GM12891 (cell line): ENCODE data around the gene PDE4DIP.
"Not testable (repeated sequence)": the region's sequence is repeated elsewhere in the genome, so short reads cannot be mapped to it uniquely, and the experiment has no call there.

ENCODE experiments used
- POLR2A ChIP-seq: IDR thresholded peaks from 2 replicates; pipeline ENCODE4 v1.6.1; 2011; ENCODE audit warnings: low read depth, low read length, control low read depth
- POLR2AphosphoS5 ChIP-seq: IDR thresholded peaks from 2 replicates; pipeline ENCODE4 v1.6.1; 2011; ENCODE audit warnings: low read depth, low read length, control low read depth
- TAF1 ChIP-seq: IDR thresholded peaks from 2 replicates; pipeline ENCODE4 v1.6.1; 2011; ENCODE audit warnings: low read depth, low read length, control low read depth

DNA sequence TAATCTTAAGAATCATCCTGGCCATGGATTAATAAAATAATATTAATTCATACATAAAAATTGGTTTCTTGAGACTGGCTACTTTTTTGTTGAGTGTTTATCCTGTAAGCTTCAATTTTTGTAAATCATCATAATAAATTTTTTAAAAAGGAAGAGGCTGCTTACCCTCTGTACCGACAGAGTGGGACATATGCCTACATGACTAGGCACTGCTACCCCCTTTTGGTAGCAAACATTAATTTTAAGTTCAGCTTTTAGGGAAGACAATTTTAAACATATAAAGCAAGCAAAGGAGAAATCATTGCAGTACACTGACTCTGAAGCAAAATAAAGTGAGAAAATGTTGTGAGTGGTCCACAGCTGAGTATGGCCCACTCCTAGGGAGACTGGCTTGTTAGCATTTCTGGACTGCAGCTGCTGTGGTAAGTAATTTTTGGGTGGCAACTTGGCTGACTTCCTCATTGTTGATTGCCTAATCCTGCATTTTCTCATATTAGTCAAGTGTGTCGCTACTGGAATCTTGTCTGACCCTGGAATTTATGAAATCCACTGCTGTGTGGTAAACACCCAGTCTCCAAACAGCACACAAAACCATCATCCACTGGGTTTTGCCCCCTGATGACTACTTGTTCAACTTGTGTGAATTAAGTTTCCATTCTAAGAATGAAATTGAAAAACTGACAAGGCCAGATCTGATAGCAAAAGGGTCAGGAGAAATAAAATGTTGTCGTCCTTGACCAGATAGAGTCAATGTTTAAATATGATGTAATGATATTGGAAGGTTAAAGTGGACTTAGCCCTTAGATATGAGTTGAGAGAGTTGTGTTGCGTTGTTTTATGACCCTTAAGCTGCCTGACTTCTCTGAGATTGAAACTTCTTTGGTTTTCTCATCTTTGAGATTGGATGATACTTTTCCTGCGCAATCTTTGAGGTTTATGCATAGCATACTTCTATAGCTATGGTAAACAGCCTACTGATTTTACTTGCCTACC is 50.4 kb downstream of the PDE4DIP start:
- not testable (repeated sequence) for TF ChIP-seq POLR2A, POLR2AphosphoS5, TAF1
